Measurements from ENCODE around the gene GGCT. TPM values are rescaled to one million over a fixed set of nuclear protein-coding genes. Genes with fewer than 3 reads are reported as not detected.
"Not testable (repeated sequence)": the region's sequence is repeated elsewhere in the genome, so short reads cannot be mapped to it uniquely, and the experiment has no call there.

The GGCT gene, protein sequence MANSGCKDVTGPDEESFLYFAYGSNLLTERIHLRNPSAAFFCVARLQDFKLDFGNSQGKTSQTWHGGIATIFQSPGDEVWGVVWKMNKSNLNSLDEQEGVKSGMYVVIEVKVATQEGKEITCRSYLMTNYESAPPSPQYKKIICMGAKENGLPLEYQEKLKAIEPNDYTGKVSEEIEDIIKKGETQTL
- total RNA-seq, result 10 to 100 TPM; 83.0 to 83.8 TPM

DNA sequence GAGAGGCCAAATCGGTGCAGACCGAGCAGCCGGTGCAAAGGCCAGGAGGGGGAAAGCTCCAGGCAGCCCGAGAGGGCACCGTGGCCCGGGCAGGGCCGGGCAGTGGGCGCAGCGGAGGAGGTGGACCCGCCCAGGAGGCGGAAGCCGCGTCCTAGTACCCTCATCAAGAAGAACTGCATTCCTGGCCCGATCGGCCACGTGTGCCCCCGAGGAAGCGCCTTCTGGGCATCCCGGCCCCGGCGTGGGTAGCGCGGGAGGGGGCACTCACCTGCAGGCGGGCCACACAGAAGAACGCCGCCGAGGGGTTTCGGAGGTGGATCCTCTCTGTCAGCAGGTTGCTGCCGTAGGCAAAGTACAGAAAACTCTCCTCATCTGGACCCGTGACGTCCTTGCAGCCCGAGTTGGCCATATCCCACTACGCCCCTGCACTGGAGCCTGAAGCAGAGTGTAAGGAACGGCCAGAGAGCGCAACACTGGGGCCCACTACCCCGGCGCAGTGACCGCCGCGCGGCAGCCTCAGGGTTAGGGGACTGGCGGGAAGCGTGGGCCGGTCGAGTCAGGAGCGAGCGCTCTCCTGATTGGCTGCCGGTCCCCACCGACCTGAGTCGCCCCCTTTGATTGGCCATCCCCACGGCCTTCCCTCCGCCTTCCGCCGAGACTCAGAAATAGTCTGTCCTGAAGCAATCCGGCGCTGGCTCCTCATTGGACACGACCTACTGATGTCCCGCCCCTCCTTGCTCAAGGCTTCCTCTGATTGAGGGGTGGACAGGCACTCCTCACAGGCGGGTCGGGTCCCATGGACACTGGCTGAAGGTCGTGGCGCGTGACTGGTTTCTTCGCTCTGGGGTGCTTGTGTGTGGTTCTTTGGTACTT is at the start of gene GGCT:
Gene GGCT, minus strand, starts transcription at position 529 of the 873 bp plus-strand sequence. Its CDS starts 120 bp downstream, at position 409.
- CTCF ChIA-PET, result interaction anchor here (1.1 kb wide), 1 partner anchor 60 kb away, joined by 4 read pairs; no protein-coding TSS in a partner anchor
- H3K4me1 Mint-ChIP-seq (ENCODE audit: low read depth), result peaks cover 38% of the 10 kb centered on the region
- H3K27ac Mint-ChIP-seq, result peak within 1 kb of the TSS; percentile 85
- H3K9me3 Mint-ChIP-seq, result peaks cover 4% of the 10 kb centered on the region
- intact Hi-C loops (cut with micrococcal nuclease), result loop anchor here (1.0 to 10.0 kb wide), 6 partner anchors 25 to 1990 kb away; partner anchors contain the start of genes AVL9, FKBP14, GARS1 and LSM5
- DNase-seq, result peak; percentile 99
- peak within 1 kb of the TSS; percentile 82 for H3K4me3 Mint-ChIP-seq
- H3K36me3 Mint-ChIP-seq (ENCODE audit: low read depth), result peaks cover 34% of the 10 kb centered on the region
- H3K27me3 Mint-ChIP-seq (ENCODE audit: low read depth), result no peaks in the 10 kb centered on the region

DNA sequence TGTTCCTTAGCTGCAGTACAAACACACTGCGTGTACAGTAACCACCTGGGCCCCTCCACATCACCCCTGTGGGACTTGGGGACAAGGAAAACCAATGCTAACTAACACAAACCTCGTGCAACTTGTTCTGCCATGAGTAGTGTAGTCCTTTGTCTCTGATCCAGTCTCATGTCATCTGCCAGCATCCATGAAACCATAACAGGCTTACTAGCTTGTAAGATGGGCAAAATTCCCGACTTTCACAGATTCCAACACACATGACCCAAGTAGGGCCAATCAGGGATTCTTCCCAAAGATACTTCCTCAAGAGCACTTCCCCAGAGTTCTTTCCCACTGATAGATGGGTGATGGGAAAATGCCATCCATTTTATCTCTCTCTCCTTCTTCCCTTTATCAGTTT is 48.9 kb upstream of the GGCT start:
- no peak overlapping the region for H3K27ac Mint-ChIP-seq
- H3K27me3 Mint-ChIP-seq (ENCODE audit: low read depth), result no peaks in the 10 kb centered on the region
- CTCF ChIA-PET, result interaction anchor here (1.1 to 8.0 kb wide), 3 partner anchors 10 to 187 kb away, joined by 4 to 75 read pairs (median 6); no protein-coding TSS in a partner anchor
- H3K4me1 Mint-ChIP-seq (ENCODE audit: low read depth), result no peaks in the 10 kb centered on the region
- DNase-seq, result no peak
- intact Hi-C loops (cut with micrococcal nuclease), result no loop called here
- H3K9me3 Mint-ChIP-seq, result no peaks in the 10 kb centered on the region
- no peak overlapping the region for H3K4me3 Mint-ChIP-seq
- no peaks in the 10 kb centered on the region for H3K36me3 Mint-ChIP-seq (ENCODE audit: low read depth)

DNA sequence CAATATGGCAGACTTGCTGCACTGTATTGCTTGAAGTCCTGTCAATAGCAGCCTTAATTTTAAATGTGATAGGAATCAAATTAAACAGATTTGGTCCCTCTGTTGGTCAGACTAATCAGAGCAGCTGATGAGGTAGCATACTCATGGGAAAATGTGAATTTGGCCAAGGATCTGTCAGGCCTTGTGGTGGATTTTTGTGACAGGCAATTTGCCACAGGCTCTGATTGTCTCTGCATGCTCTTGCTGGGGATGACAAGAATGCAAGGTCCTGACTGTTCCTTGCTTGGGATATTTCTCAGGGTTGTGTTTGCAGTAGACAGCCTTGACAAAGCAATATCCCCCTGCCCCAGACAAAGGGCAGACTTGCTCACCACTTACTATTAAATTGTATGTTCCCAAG is 48.5 kb upstream of the GGCT start:
- CTCF ChIA-PET, result interaction anchor here (1.5 to 8.0 kb wide), 2 partner anchors 11 to 187 kb away, joined by 4 to 75 read pairs; no protein-coding TSS in a partner anchor
- Mint-ChIP-seq H3K9me3 (no peaks in the 10 kb centered on the region), H3K27ac (no peak overlapping the region), H3K4me3 (no peak overlapping the region), H3K4me1 (ENCODE audit: low read depth) (no peaks in the 10 kb centered on the region), H3K36me3 (ENCODE audit: low read depth) (no peaks in the 10 kb centered on the region), H3K27me3 (ENCODE audit: low read depth) (no peaks in the 10 kb centered on the region)
- DNase-seq, result no peak
- intact Hi-C loops (cut with micrococcal nuclease), result no loop called here

DNA sequence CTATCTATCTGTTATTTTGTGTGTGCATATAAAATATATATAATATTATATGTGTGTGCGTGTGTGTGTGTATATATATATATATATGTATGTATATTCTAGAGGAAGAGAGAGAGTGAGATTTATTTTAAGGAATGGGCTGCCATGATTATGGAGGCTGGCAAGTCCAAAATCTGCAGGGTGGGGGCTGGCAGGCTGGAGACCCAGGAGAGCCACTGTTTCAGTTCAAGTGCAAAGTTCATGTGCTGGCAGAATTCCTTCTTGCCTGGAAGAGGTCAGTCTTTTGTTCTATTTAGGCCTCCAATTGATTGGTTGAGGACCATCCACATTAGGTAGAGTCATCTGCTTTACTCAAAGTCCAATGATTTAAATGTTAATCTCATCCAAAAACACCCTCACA is 47.7 kb upstream of the GGCT start:
- Mint-ChIP-seq H3K4me1 (ENCODE audit: low read depth) (no peaks in the 10 kb centered on the region), H3K9me3 (no peaks in the 10 kb centered on the region), H3K36me3 (ENCODE audit: low read depth) (no peaks in the 10 kb centered on the region), H3K27ac (no peak overlapping the region), H3K27me3 (ENCODE audit: low read depth) (no peaks in the 10 kb centered on the region), H3K4me3 (no peak overlapping the region)
- CTCF ChIA-PET, result interaction anchor here (0.6 to 8.0 kb wide), 3 partner anchors 11 to 188 kb away, joined by 4 to 75 read pairs (median 5); no protein-coding TSS in a partner anchor
- intact Hi-C loops (cut with micrococcal nuclease), result no loop called here
- no peak for DNase-seq

DNA sequence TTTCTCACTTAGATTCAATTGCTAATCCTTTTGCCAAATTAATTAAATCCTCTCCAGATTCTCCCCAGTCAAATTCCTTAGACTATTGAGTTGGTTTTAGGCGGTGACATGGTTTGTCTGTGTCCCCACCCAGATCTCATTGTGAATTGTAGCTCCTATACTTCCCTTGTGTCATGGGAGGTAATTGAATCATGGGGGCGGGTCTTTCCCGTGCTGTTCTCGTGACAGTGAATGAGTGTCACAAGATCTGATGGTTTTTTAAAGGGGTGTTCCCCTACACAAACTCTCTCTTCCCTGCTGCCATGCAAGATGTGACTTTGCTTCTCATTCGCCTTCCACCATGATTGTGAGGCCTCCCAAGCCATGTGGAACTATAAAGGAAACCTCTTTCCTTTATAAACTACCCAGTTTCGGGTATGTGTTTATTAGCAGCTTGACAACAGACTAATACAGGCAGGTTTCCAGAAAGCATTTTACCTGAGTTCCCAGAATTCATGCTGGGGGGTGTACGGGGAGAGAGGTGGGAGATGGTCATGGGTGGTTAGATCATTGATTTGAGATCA is 45.4 kb upstream of the GGCT start:
- no peaks in the 10 kb centered on the region for H3K27me3 Mint-ChIP-seq (ENCODE audit: low read depth)
- no peak overlapping the region for H3K4me3 Mint-ChIP-seq
- H3K4me1 Mint-ChIP-seq (ENCODE audit: low read depth), result no peaks in the 10 kb centered on the region
- no peaks in the 10 kb centered on the region for H3K36me3 Mint-ChIP-seq (ENCODE audit: low read depth)
- CTCF ChIA-PET, result interaction anchor here (1.0 to 8.0 kb wide), 16 partner anchors 9 to 274 kb away, joined by 3 to 75 read pairs (median 4); no protein-coding TSS in a partner anchor
- no peaks in the 10 kb centered on the region for H3K9me3 Mint-ChIP-seq
- intact Hi-C loops (cut with micrococcal nuclease), result no loop called here
- H3K27ac Mint-ChIP-seq, result no peak overlapping the region
- peak; percentile 22 for DNase-seq

DNA sequence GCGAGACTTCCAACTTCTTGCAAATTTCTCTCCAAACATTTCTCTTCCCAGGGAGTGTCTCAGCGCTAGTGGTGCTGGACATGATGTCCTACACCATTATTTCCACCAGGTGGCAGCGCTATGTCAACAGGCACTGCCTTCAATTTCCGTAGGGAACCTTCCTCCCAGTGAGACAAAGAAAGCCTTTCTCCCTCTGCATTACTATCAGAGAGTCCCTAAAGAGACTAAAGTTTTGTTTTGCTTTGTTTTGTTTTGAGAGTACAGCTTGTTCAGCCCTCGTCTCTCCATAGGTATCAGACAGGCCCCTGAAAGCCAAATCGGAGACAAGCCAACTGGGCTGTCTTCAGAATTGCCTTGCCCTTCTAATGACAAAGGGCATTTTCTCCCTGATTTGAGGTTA is 44.2 kb upstream of the GGCT start:
- no peaks in the 10 kb centered on the region for H3K4me1 Mint-ChIP-seq (ENCODE audit: low read depth)
- H3K4me3 Mint-ChIP-seq, result no peak overlapping the region
- H3K9me3 Mint-ChIP-seq, result no peaks in the 10 kb centered on the region
- no peak overlapping the region for H3K27ac Mint-ChIP-seq
- no peaks in the 10 kb centered on the region for H3K27me3 Mint-ChIP-seq (ENCODE audit: low read depth)
- DNase-seq, result peak; percentile 52
- CTCF ChIA-PET, result interaction anchor here (0.6 to 8.0 kb wide), 18 partner anchors 10 to 678 kb away, joined by 3 to 75 read pairs (median 4); no protein-coding TSS in a partner anchor
- intact Hi-C loops (cut with micrococcal nuclease), result loop anchor here (1.0 kb wide), 2 partner anchors 13 to 191 kb away; no protein-coding TSS in a partner anchor
- peaks cover 3% of the 10 kb centered on the region for H3K36me3 Mint-ChIP-seq (ENCODE audit: low read depth)

DNA sequence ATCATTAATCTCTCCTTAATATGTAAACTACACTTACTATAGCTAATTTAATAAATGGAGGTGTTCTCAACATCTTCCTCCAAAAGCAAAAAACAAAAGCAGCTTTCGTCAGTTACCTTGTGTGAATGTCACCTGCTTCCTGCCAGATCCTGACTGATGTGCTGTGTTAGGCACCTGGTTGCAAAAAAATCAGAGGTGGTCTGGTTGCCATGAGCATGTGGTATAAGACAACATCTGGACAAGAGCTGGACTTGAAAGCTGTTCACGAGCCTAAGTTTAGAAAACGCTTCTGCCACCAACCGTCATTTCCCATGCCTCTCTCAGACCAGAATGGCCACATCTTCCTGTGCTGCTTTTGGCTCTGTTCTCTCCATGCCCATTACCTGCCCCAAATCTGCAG is 42.0 kb upstream of the GGCT start:
- CTCF ChIA-PET, result interaction anchor here (0.7 to 8.0 kb wide), 7 partner anchors 14 to 271 kb away, joined by 3 to 75 read pairs (median 5); no protein-coding TSS in a partner anchor
- H3K27ac Mint-ChIP-seq, result no peak overlapping the region

DNA sequence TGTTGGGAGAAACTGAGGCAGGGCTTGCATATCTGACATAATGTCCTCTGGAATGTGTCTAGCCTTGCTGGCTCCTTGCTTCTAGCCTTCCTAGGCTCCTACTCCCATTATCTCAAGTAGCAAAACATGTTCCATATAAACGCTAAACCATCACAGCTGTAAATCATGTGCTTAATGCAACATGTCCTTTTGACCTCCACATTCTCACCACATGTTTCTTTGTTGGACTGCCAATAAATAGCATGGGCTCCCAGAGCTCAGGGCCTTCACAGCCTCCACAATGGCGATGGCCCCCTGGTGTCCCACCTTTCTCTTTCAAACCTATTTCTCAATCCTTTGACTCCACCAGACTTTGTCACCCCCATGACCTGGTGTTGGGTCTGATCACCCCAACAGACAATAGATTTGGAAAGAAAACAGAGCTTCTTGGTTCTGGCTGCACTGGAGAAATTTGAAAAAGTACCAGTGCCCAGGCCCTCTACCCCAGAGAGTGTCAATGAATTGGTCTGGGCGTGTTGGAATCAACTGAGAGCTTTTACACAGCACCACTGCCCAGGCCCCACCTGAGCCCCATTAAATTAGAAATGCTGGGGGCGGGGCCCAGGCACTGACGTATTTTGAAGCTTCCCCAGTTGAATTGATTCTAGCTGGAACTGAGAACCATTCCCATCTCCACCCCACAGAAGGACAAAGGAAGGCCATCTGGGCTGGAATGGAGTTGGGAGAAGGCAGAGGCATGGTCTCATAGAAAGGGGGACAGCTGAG is 41.3 kb upstream of the GGCT start:
- H3K27ac Mint-ChIP-seq, result no peak overlapping the region
- H3K9me3 Mint-ChIP-seq, result no peaks in the 10 kb centered on the region
- CTCF ChIA-PET, result interaction anchor here (0.7 to 8.0 kb wide), 7 partner anchors 9 to 270 kb away, joined by 3 to 75 read pairs (median 4); no protein-coding TSS in a partner anchor
- no peak overlapping the region for H3K4me3 Mint-ChIP-seq
- no peaks in the 10 kb centered on the region for H3K27me3 Mint-ChIP-seq (ENCODE audit: low read depth)
- peaks cover 10% of the 10 kb centered on the region for H3K36me3 Mint-ChIP-seq (ENCODE audit: low read depth)
- no peak for DNase-seq
- no peaks in the 10 kb centered on the region for H3K4me1 Mint-ChIP-seq (ENCODE audit: low read depth)
- intact Hi-C loops (cut with micrococcal nuclease), result no loop called here

More for the DNA sequence above, 42.0 kb upstream of the GGCT start:
- H3K4me1 Mint-ChIP-seq (ENCODE audit: low read depth), result no peaks in the 10 kb centered on the region
- no peak for DNase-seq
- H3K9me3 Mint-ChIP-seq, result no peaks in the 10 kb centered on the region
- intact Hi-C loops (cut with micrococcal nuclease), result no loop called here
- no peak overlapping the region for H3K4me3 Mint-ChIP-seq
- peaks cover 10% of the 10 kb centered on the region for H3K36me3 Mint-ChIP-seq (ENCODE audit: low read depth)
- no peaks in the 10 kb centered on the region for H3K27me3 Mint-ChIP-seq (ENCODE audit: low read depth)

DNA sequence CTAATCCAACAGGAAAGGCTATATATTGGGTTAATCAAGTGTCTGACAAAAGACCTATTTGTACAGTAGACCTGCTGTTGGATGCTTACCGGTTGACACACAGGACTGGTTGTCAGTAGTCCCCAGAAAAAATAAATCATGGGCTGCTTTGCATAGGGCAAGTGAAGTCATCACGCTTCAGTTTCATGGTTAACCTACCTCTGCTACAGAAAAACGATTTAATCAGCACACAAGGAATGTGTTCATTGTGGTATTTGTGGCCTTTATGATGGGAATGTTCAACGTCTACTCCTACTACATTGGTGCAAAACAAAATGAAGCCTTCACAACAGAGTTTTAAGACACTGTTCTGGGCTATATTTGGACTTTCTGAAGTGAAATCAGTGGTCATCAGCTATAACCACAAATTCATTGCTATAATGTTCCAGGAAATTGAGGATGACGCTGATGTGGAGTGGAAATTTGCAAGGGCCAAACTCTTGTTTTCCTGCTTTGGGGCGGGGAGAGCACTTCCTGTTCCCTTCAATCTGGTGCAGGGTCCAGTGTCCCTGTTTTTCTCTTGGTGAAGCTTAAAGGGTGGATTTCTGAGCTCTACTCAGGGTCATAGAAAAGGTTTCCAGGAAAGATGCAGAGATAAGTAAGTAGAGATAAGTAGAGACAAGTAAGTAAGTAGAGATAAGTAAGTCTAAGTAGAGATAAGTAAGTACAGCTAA is 39.3 kb upstream of the GGCT start:
- Mint-ChIP-seq H3K4me3 (no peak overlapping the region), H3K9me3 (no peaks in the 10 kb centered on the region), H3K27ac (no peak overlapping the region), H3K27me3 (ENCODE audit: low read depth) (no peaks in the 10 kb centered on the region), H3K36me3 (ENCODE audit: low read depth) (peaks cover 22% of the 10 kb centered on the region), H3K4me1 (ENCODE audit: low read depth) (no peaks in the 10 kb centered on the region)
- CTCF ChIA-PET, result interaction anchor here (1.4 to 1.7 kb wide), 2 partner anchors 20 to 197 kb away, joined by 3 to 4 read pairs; no protein-coding TSS in a partner anchor
- DNase-seq, result no peak
- intact Hi-C loops (cut with micrococcal nuclease), result no loop called here

DNA sequence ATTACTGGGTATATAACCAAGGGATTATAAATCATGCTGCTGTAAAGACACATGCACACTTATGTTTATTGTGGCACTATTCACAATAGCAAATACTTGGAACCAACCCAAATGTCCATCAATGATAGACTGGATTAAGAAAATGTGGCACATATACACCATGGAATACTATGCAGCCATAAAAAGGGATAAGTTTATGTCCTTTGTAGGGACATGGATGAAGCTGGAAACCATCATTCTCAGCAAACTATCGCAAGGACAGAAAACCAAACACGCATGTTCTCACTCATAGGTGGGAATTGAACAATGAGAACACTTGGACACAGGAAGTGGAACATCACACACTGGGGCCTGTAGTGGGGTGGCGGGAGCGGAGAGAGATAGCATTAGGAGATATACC is 38.5 kb upstream of the GGCT start:
- H3K9me3 Mint-ChIP-seq; intact Hi-C loops (cut with micrococcal nuclease); DNase-seq; H3K4me3 Mint-ChIP-seq; H3K27ac Mint-ChIP-seq; H3K4me1 Mint-ChIP-seq (ENCODE audit: low read depth); H3K27me3 Mint-ChIP-seq (ENCODE audit: low read depth): not testable (repeated sequence)
- CTCF ChIA-PET, result interaction anchor here (1.7 kb wide), 1 partner anchor 21 kb away, joined by 4 read pairs; no protein-coding TSS in a partner anchor
- H3K36me3 Mint-ChIP-seq (ENCODE audit: low read depth), result peaks cover 23% of the 10 kb centered on the region

DNA sequence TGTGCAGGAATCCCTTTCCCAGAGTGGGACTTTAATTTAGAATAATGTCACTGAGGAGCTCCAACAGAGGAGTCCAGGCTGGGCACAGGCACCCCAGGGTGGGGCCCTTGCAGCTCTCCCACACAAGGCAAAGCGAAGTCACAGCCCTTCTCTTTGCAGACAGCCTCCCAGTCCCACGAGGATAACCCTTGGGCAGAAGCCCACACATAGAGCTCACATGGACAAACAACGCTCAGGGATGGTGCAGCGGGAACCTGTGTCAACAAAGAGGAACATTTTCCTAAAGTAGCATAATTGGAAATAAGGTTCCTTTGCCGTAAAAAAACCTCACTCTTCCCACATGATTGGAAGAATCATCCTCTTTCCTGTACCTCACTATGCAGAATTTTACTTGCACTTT is 29.3 kb upstream of the GGCT start:
- intact Hi-C loops (cut with micrococcal nuclease), result no loop called here
- CTCF ChIA-PET, result no interaction called here

More for the DNA sequence above, 29.3 kb upstream of the GGCT start:
- DNase-seq, result no peak
- Mint-ChIP-seq H3K36me3 (ENCODE audit: low read depth) (peaks cover 15% of the 10 kb centered on the region), H3K4me1 (ENCODE audit: low read depth) (peaks cover 6% of the 10 kb centered on the region), H3K9me3 (no peaks in the 10 kb centered on the region), H3K27me3 (ENCODE audit: low read depth) (no peaks in the 10 kb centered on the region), H3K27ac (no peak overlapping the region), H3K4me3 (no peak overlapping the region)

Data from activated naive CD4-positive, alpha-beta T cell treated with anti-CD3 and anti-CD28 coated beads for 36 hours (primary cell).